Astrocyte (in vitro differentiated cells and primary cell): ENCODE data around the gene PTPRB. TPM values are rescaled to one million over a fixed set of nuclear protein-coding genes. Genes with fewer than 3 reads are reported as not detected.

ENCODE experiments used
- DNase-seq: peaks from one replicate; pipeline ENCODE4 v3.0.0-alpha.2; 2010; ENCODE audit warnings: low read depth
- FAIRE-seq: peaks from 2 replicates; lab custom pipeline; 2011; peaks lifted over from hg19 to GRCh38; lab: Jason Lieb, UNC
- H2AFZ ChIP-seq: 2 replicates; pipeline ENCODE4 v1.6.0; 2012; ENCODE audit warnings: low read depth, low read length, inconsistent platforms
- H3K27ac ChIP-seq: 2 replicates; pipeline ENCODE4 v1.5.1; 2011; ENCODE audit warnings: low read depth, low read length, inconsistent platforms
- H3K27me3 ChIP-seq: 2 replicates; pipeline ENCODE4 v1.6.0; 2011; ENCODE audit warnings: low read length, inconsistent platforms; ENCODE audit not compliant: insufficient read depth
- H3K36me3 ChIP-seq: 2 replicates; pipeline ENCODE4 v1.5.1; 2011; ENCODE audit warnings: low read length, inconsistent platforms; ENCODE audit not compliant: insufficient read depth
- H3K4me1 ChIP-seq: 2 replicates; pipeline ENCODE4 v1.5.1; 2011; ENCODE audit warnings: low read length, inconsistent platforms; ENCODE audit not compliant: insufficient read depth
- H3K4me2 ChIP-seq: 2 replicates; pipeline ENCODE4 v1.6.0; 2012; ENCODE audit warnings: low read length, inconsistent platforms
- H3K4me3 ChIP-seq: 2 replicates; pipeline ENCODE4 v1.5.1; 2011; ENCODE audit warnings: low read depth, mild to moderate bottlenecking, low read length, inconsistent platforms; ENCODE audit not compliant: insufficient read depth
- H3K79me2 ChIP-seq: 2 replicates; pipeline ENCODE4 v1.6.0; 2012; ENCODE audit warnings: mild to moderate bottlenecking, low read length, inconsistent platforms; ENCODE audit not compliant: insufficient read depth
- H3K9ac ChIP-seq: 2 replicates; pipeline ENCODE4 v1.6.0; 2012; ENCODE audit warnings: mild to moderate bottlenecking, low read length, inconsistent platforms
- H3K9me3 ChIP-seq: 2 replicates; pipeline ENCODE4 v1.5.1; 2012; ENCODE audit warnings: low read depth, mild to moderate bottlenecking, low read length, inconsistent platforms; ENCODE audit not compliant: insufficient read depth
- H4K20me1 ChIP-seq: 2 replicates; pipeline ENCODE4 v1.6.0; 2012; ENCODE audit warnings: low read length, inconsistent platforms; ENCODE audit not compliant: insufficient read depth
- H3K27ac Mint-ChIP-seq: one replicate; pipeline ENCODE4 v1.8.0; 2021; ENCODE audit warnings: mild to moderate bottlenecking, mixed read lengths; ENCODE audit not compliant: unreplicated experiment
- H3K27me3 Mint-ChIP-seq: one replicate; pipeline ENCODE4 v1.8.0; 2021; ENCODE audit warnings: low read depth, mixed read lengths; ENCODE audit not compliant: unreplicated experiment
- H3K36me3 Mint-ChIP-seq: one replicate; pipeline ENCODE4 v1.8.0; 2021; ENCODE audit warnings: low read depth, mixed read lengths; ENCODE audit not compliant: unreplicated experiment
- H3K4me1 Mint-ChIP-seq: one replicate; pipeline ENCODE4 v1.8.0; 2021; ENCODE audit warnings: low read depth, mixed read lengths; ENCODE audit not compliant: unreplicated experiment
- H3K4me3 Mint-ChIP-seq: one replicate; pipeline ENCODE4 v1.8.0; 2021; ENCODE audit warnings: mild to moderate bottlenecking, moderate library complexity, mixed read lengths; ENCODE audit not compliant: unreplicated experiment
- H3K9me3 Mint-ChIP-seq: one replicate; pipeline ENCODE4 v1.8.0; 2021; ENCODE audit warnings: mild to moderate bottlenecking, mixed read lengths; ENCODE audit not compliant: unreplicated experiment
- CTCF ChIP-seq: IDR thresholded peaks from 2 replicates; pipeline ENCODE4 v1.5.1; 2011; ENCODE audit warnings: low read depth, mild to moderate bottlenecking, inconsistent platforms, low read length, moderate library complexity; ENCODE audit not compliant: insufficient read depth
- EZH2 ChIP-seq: IDR thresholded peaks from 2 replicates; pipeline ENCODE4 v1.6.1; 2012; ENCODE audit warnings: mild to moderate bottlenecking, low read length, inconsistent platforms; ENCODE audit not compliant: insufficient read depth
- total RNA-seq: library from RNA; stranded (reverse); gene quantifications from 2 replicates; pipeline ENCODE4 v1.2.1, GENCODE V29; 2021

Gene PTPRB
- total RNA-seq, 1 donor from 2014 or later: 2.5 TPM

- no peak overlapping the region for H3K4me2 ChIP-seq
- H2AFZ ChIP-seq: no peak overlapping the region
- no peaks in the 10 kb centered on the region for H3K79me2 ChIP-seq
- no peak overlapping the region for H3K4me3 ChIP-seq
- H3K36me3 ChIP-seq: no peaks in the 10 kb centered on the region
- peaks cover 3% of the 10 kb centered on the region for H3K4me1 ChIP-seq
- H3K27me3 ChIP-seq: no peaks in the 10 kb centered on the region
- FAIRE-seq (no peak), DNase-seq (no peak)
- no peaks in the 10 kb centered on the region for H3K9me3 ChIP-seq
- H3K9ac ChIP-seq: no peak overlapping the region
- H3K36me3 Mint-ChIP-seq: no peaks in the 10 kb centered on the region
- TF ChIP-seq EZH2 (no peak), CTCF (no peak)
- no peaks in the 10 kb centered on the region for H3K27me3 Mint-ChIP-seq
- H4K20me1 ChIP-seq: no peaks in the 10 kb centered on the region
- no peak overlapping the region for H3K4me3 Mint-ChIP-seq
- no peak overlapping the region for H3K27ac Mint-ChIP-seq
- peaks cover 9% of the 10 kb centered on the region for H3K4me1 Mint-ChIP-seq
- no peak overlapping the region for H3K27ac ChIP-seq
- peaks cover 5% of the 10 kb centered on the region for H3K9me3 Mint-ChIP-seq
These were observed 87.0 kb downstream of the PTPRB start for GRCh38 chr12:70550180-70550577.

- Histone ChIP-seq H3K27me3 (no peaks in the 10 kb centered on the region), H3K4me2 (no peak overlapping the region), H3K9me3 (no peaks in the 10 kb centered on the region), H3K27ac (no peak overlapping the region), H2AFZ (no peak overlapping the region), H3K4me3 (no peak overlapping the region), H3K79me2 (no peaks in the 10 kb centered on the region), H3K4me1 (peaks cover 3% of the 10 kb centered on the region), H3K36me3 (no peaks in the 10 kb centered on the region), H3K9ac (no peak overlapping the region), H4K20me1 (no peaks in the 10 kb centered on the region)
- H3K4me3 Mint-ChIP-seq: no peak overlapping the region
- FAIRE-seq (no peak), DNase-seq (no peak)
- no peaks in the 10 kb centered on the region for H3K36me3 Mint-ChIP-seq
- TF ChIP-seq EZH2 (no peak), CTCF (no peak)
- peaks cover 5% of the 10 kb centered on the region for H3K9me3 Mint-ChIP-seq
- H3K27ac Mint-ChIP-seq: no peak overlapping the region
- peaks cover 9% of the 10 kb centered on the region for H3K4me1 Mint-ChIP-seq
- H3K27me3 Mint-ChIP-seq: no peaks in the 10 kb centered on the region
These were observed 87.7 kb downstream of the PTPRB start for GRCh38 chr12:70549340-70550179.

GRCh38 chr12:70543444-70543843 is 93.8 kb downstream of the PTPRB start:
- TF ChIP-seq CTCF (no peak), EZH2 (no peak)
- Histone ChIP-seq H3K79me2 (no peaks in the 10 kb centered on the region), H3K4me2 (peak overlapping the region; percentile 60), H4K20me1 (no peaks in the 10 kb centered on the region), H3K36me3 (no peaks in the 10 kb centered on the region), H3K4me3 (no peak overlapping the region), H3K27me3 (no peaks in the 10 kb centered on the region), H3K9me3 (no peaks in the 10 kb centered on the region), H3K4me1 (peaks cover 12% of the 10 kb centered on the region), H3K9ac (peak overlapping the region; percentile 13), H3K27ac (peak overlapping the region; percentile 52), H2AFZ (peak overlapping the region; percentile 31)
- no peaks in the 10 kb centered on the region for H3K27me3 Mint-ChIP-seq
- peaks cover 4% of the 10 kb centered on the region for H3K9me3 Mint-ChIP-seq
- DNase-seq: peak; percentile 93
- H3K4me1 Mint-ChIP-seq: peaks cover 16% of the 10 kb centered on the region
- peak overlapping the region; percentile 68 for H3K27ac Mint-ChIP-seq
- no peak overlapping the region for H3K4me3 Mint-ChIP-seq
- no peaks in the 10 kb centered on the region for H3K36me3 Mint-ChIP-seq
- FAIRE-seq: peak; percentile 100
